HCT116 (cell line): Measurements from ENCODE around the gene MYBPC2. TPM values are rescaled to one million over a fixed set of nuclear protein-coding genes. Genes with fewer than 3 reads are reported as not detected.
"Not testable (repeated sequence)": the region's sequence is repeated elsewhere in the genome, so short reads cannot be mapped to it uniquely, and the experiment has no call there.

ENCODE experiments used
- ATAC-seq: fragments of 200-7000 bp; cut with Tn5 transposase; 2 replicates; pipeline ENCODE4 v1.9.1; 2020; ENCODE audit warnings: mild to moderate bottlenecking, moderate library complexity
- BruUV-seq: library from RNA; stranded (reverse); fragments of 400-500 nt; replicated peaks from 2 replicates; lab custom pipeline; 2021; lab: Mats Ljungman, UMichigan
- CTCF ChIA-PET: fragments of 300-600 bp; sonication (Branson Sonifier 250); formaldehyde crosslinking; loops from one replicate; lab custom pipeline; 2021; ENCODE audit warnings: antibody characterized with exemption; lab: Charles Lee
- POLR2A ChIA-PET: fragments of 300-600, 350-600 bp; sonication (Branson Sonifier 250); formaldehyde crosslinking; loops from one replicate; lab custom pipeline; 2021; ENCODE audit warnings: antibody characterized with exemption; lab: Charles Lee
- RAD21 ChIA-PET, 2 experiments: fragments of 300-600 bp; sonication (Branson Sonifier 250); formaldehyde crosslinking; loops; one replicate each; lab custom pipeline; 2023; ENCODE audit warnings: low total read pairs in 2 of 2; ENCODE audit not compliant: uncharacterized antibody in 2 of 2, unreplicated experiment in 2 of 2, low non-redundant PET in 1 of 2; lab: Charles Lee
- DNase-seq: peaks from one replicate; pipeline ENCODE4 v3.0.0-alpha.2; 2010; ENCODE audit warnings: low read depth, low spot score
- H2AFZ ChIP-seq: fragments of 200-600 bp; shearing (Covaris generic), sonication (generic); 2 replicates; pipeline ENCODE4 v1.6.1; 2017; ENCODE audit warnings: low read depth, mixed run types, mixed read lengths, antibody characterized with exemption, low read length; ENCODE audit not compliant: poor library complexity, severe bottlenecking
- H3K27ac ChIP-seq: 2 replicates; pipeline ENCODE4 v1.5.1; 2012; ENCODE audit warnings: low read depth, low read length
- H3K27me3 ChIP-seq: fragments of 200-600 bp; sonication (generic); 2 replicates; pipeline ENCODE4 v1.6.1; 2016; ENCODE audit warnings: mixed run types, low read length, mixed read lengths; ENCODE audit not compliant: insufficient read depth
- H3K36me3 ChIP-seq, 2 experiments: fragments of 200-500 bp in 1 of 2; fragments of 200-600 bp in 1 of 2; sonication (Bioruptor generic) in 1 of 2; sonication (generic) in 1 of 2; 2 replicates each; pipeline versions ENCODE4 v1.5.1 to v1.6.1; 2014 to 2016; ENCODE audit warnings: low read length in 2 of 2, inconsistent platforms in 1 of 2, mixed read lengths in 1 of 2, mixed run types in 1 of 2; ENCODE audit not compliant: insufficient read depth in 2 of 2, control insufficient read depth in 1 of 2
- H3K4me1 ChIP-seq, 2 experiments: fragments of 200-600 bp in 1 of 2; sonication (generic) in 1 of 2; 2 replicates each; pipeline versions ENCODE4 v1.5.1 to v1.6.1; 2012 to 2017; ENCODE audit warnings: low read length in 2 of 2, inconsistent platforms in 1 of 2, mild to moderate bottlenecking in 1 of 2, mixed read lengths in 1 of 2, mixed run types in 1 of 2, moderate library complexity in 1 of 2; ENCODE audit not compliant: insufficient read depth in 2 of 2, control insufficient read depth in 1 of 2
- H3K4me2 ChIP-seq: fragments of 200-600 bp; sonication (generic); 2 replicates; pipeline ENCODE4 v1.6.1; 2017; ENCODE audit warnings: mixed run types, low read length, mixed read lengths
- H3K4me3 ChIP-seq, 2 experiments: fragments of 200-600 bp in 1 of 2; sonication (generic) in 1 of 2; replicated peaks in 1 of 2; 2 replicates each; pipeline ENCODE4 v1.5.1; 2011 to 2016; ENCODE audit warnings: low read length in 2 of 2, control low read depth in 1 of 2, low read depth in 1 of 2, mild to moderate bottlenecking in 1 of 2, mixed read lengths in 1 of 2, mixed run types in 1 of 2
- H3K79me2 ChIP-seq: fragments of 200-600 bp; sonication (generic); 2 replicates; pipeline ENCODE4 v1.6.1; 2017; ENCODE audit warnings: mild to moderate bottlenecking, mixed run types, low read length, moderate library complexity, mixed read lengths; ENCODE audit not compliant: insufficient read depth
- H3K9ac ChIP-seq: fragments of 200-600 bp; sonication (generic); 2 replicates; pipeline ENCODE4 v1.6.1; 2016; ENCODE audit warnings: low read length, mixed read lengths
- H3K9me2 ChIP-seq: fragments of 200-600 bp; sonication (generic), shearing (Covaris generic); 2 replicates; pipeline ENCODE4 v1.6.1; 2017; ENCODE audit warnings: mixed run types, mild to moderate bottlenecking, moderate library complexity; ENCODE audit not compliant: insufficient read depth
- H3K9me3 ChIP-seq, 2 experiments: fragments of 200-500 bp in 1 of 2; fragments of 200-600 bp in 1 of 2; sonication (Bioruptor generic) in 1 of 2; sonication (generic) in 1 of 2; 2 replicates each; pipeline ENCODE4 v1.6.1; 2014 to 2017; ENCODE audit warnings: low read length in 2 of 2, mixed read lengths in 2 of 2, inconsistent platforms in 1 of 2, low read depth in 1 of 2, mild to moderate bottlenecking in 1 of 2, mixed run types in 1 of 2, moderate library complexity in 1 of 2; ENCODE audit not compliant: control insufficient read depth in 1 of 2, insufficient read depth in 1 of 2
- H4K20me1 ChIP-seq: fragments of 200-600 bp; sonication (generic), shearing (Covaris generic); 2 replicates; pipeline ENCODE4 v1.6.1; 2017; ENCODE audit warnings: mixed run types, mild to moderate bottlenecking, moderate library complexity; ENCODE audit not compliant: insufficient read depth
- CEBPB ChIP-seq: IDR thresholded peaks from 2 replicates; pipeline ENCODE4 v1.6.1; 2012; ENCODE audit warnings: low read depth
- ELF1 ChIP-seq: IDR thresholded peaks from 2 replicates; pipeline ENCODE4 v1.6.1; 2012; ENCODE audit warnings: low read depth, borderline replicate concordance
- EZH2phosphoT487 ChIP-seq: fragments of 200-600 bp; IDR thresholded peaks from 2 replicates; pipeline ENCODE4 v1.6.1; 2018; ENCODE audit warnings: antibody characterized with exemption, borderline replicate concordance
- FOSL1 ChIP-seq: IDR thresholded peaks from 2 replicates; pipeline ENCODE4 v1.6.1; 2012; ENCODE audit warnings: low read depth
- RAD21 ChIP-seq: IDR thresholded peaks from 2 replicates; pipeline ENCODE4 v1.6.1; 2012; ENCODE audit warnings: low read depth, mild to moderate bottlenecking
- SRF ChIP-seq: IDR thresholded peaks from 2 replicates; pipeline ENCODE4 v1.6.1; 2012; ENCODE audit warnings: low read depth
- ZNF274 ChIP-seq: fragments of 200-500 bp; sonication (Bioruptor generic); IDR thresholded peaks from 2 replicates; pipeline ENCODE4 v1.6.1; 2014; ENCODE audit warnings: mild to moderate bottlenecking, low read depth, low read length, inconsistent platforms
- intact Hi-C: fragments of 100-400 bp; cut with micrococcal nuclease; formaldehyde crosslinking; loops from 2 replicates; pipeline ENCODE4 v1.10.0; 2022
- total RNA-seq: library from RNA; stranded (reverse); gene quantifications from one replicate; pipeline ENCODE4 v1.2.1, GENCODE V29; 2021; ENCODE audit not compliant: unreplicated experiment

MYBPC2 gene
- total RNA-seq, 1 experiment from 2014 or later, result not detected

GRCh38 chr19:50387868-50388245 lies 44.8 kb upstream of the MYBPC2 start:
- no peak for DNase-seq
- Histone ChIP-seq H3K27me3 (no peaks in the 10 kb centered on the region), H3K9me3 (no peaks in the 10 kb centered on the region), H3K4me3 (no peak overlapping the region), H3K4me2 (no peak overlapping the region), H4K20me1 (no peaks in the 10 kb centered on the region), H3K9ac (no peak overlapping the region), H3K36me3 (peaks cover 8 to 19% of the 10 kb centered on the region in 2 experiments; a peak in 2 of 4 replicates), H3K9me2 (no peaks in the 10 kb centered on the region), H2AFZ (no peak overlapping the region), H3K79me2 (peaks cover 71% of the 10 kb centered on the region), H3K27ac (no peak overlapping the region), H3K4me1 (peaks cover 11 to 16% of the 10 kb centered on the region in 2 experiments; a peak in 3 of 4 replicates)
- TF ChIP-seq FOSL1 (no peak), SRF (no peak), EZH2phosphoT487 (no peak), ELF1 (no peak), CEBPB (no peak), ZNF274 (no peak), RAD21 (no peak)
- ChIA-PET CTCF (no interaction called here), POLR2A (no interaction called here), RAD21 (no interaction called here)
- ATAC-seq, result no peak
- intact Hi-C loops, result no loop called here
- no TSS peak for BruUV-seq

DNA sequence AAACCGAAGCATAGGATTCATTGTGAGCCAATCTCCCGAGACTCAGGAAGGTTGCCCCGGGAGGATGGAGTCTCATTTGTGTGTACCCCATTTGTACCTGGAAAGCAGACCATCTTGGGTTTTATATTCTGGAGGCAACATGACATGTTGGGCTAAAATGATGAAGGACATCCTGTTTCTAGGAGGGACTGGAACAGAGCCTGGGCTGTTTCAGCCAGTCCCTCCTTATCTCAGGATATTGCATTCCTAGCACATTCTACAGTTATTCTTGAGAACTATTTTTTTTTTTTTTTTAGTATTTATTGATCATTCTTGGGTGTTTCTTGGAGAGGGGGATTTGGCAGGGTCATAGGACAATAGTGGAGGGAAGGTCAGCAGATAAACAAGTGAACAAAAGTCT lies 42.4 kb upstream of the MYBPC2 start:
- H2AFZ ChIP-seq, H3K27me3 ChIP-seq, DNase-seq, BruUV-seq, H3K9me3 ChIP-seq, H3K27ac ChIP-seq, intact Hi-C loops, H3K4me3 ChIP-seq, H3K9me2 ChIP-seq, H3K4me2 ChIP-seq, H3K4me1 ChIP-seq, H3K9ac ChIP-seq, ATAC-seq, RAD21 ChIA-PET, POLR2A ChIA-PET, H4K20me1 ChIP-seq: not testable (repeated sequence)
- CTCF ChIA-PET, result interaction anchor here (0.7 kb wide), 1 partner anchor 21 kb away, joined by 3 read pairs; no protein-coding TSS in a partner anchor
- Histone ChIP-seq H3K79me2 (peaks cover 77% of the 10 kb centered on the region), H3K36me3 (peaks cover 8 to 24% of the 10 kb centered on the region in 2 experiments; a peak in 2 of 4 replicates)

DNA sequence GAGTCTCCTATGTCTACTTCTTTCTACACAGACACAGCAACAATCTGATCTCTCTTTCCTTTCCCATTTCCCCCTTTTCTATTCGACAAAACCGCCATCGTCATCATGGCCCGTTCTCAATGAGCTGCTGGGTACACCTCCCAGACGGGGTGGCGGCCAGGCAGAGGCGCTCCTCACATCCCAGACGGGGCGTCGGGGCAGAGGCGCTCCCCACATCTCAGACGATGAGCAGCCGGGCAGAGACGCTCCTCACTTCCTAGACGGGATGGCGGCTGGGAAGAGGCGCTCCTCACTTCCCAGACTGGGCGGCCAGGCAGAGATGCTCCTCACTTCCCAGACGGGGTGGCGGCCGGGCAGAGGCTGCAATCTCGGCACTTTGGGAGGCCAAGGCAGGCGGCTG lies 41.7 kb upstream of the MYBPC2 start:
- H3K9me3 ChIP-seq, H3K4me1 ChIP-seq, H3K9me2 ChIP-seq, POLR2A ChIA-PET, H2AFZ ChIP-seq, RAD21 ChIA-PET, intact Hi-C loops, H3K27me3 ChIP-seq, H4K20me1 ChIP-seq, ATAC-seq, H3K27ac ChIP-seq, BruUV-seq, H3K4me3 ChIP-seq, DNase-seq, H3K4me2 ChIP-seq, H3K9ac ChIP-seq, CTCF ChIA-PET: not testable (repeated sequence)
- Histone ChIP-seq H3K36me3 (peaks cover 8 to 27% of the 10 kb centered on the region in 2 experiments; a peak in 2 of 4 replicates), H3K79me2 (peaks cover 76% of the 10 kb centered on the region)
